ENCODE results near the gene TCTA. TPM values are rescaled to one million over a fixed set of nuclear protein-coding genes. Genes with fewer than 3 reads are reported as not detected.

The TCTA gene
- total RNA-seq, 1 experiment from 2014 or later, result 12.0 TPM

DNA sequence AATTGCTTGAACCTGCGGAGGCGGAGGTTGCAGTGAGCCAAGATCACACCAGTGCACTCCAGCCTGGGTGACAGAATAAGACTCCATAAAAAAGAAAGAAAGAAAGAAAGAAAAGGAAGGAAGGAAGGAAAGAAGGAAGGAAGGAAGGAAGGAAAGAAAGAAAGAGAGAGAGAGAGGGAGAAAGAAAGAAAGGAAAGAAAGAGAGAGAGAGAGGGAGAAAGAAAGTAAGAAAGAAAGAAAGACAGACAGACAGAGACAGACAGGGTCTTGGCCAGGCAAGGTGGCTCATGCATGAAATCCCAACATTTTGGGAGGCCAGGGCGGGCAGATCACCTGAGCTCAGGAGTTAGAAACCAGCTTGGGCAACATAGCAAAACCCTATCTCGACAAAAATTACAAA is 41.4 kb downstream of the TCTA start:
- no peaks in the 10 kb centered on the region for H3K4me1 ChIP-seq (ENCODE audit: insufficient read depth, low read length, poor library complexity, severe bottlenecking)
- no peaks in the 10 kb centered on the region for H3K27me3 ChIP-seq (replicated peaks; ENCODE audit: insufficient read depth, low read depth, low read length, poor library complexity)
- TF ChIP-seq, protein P1, sequence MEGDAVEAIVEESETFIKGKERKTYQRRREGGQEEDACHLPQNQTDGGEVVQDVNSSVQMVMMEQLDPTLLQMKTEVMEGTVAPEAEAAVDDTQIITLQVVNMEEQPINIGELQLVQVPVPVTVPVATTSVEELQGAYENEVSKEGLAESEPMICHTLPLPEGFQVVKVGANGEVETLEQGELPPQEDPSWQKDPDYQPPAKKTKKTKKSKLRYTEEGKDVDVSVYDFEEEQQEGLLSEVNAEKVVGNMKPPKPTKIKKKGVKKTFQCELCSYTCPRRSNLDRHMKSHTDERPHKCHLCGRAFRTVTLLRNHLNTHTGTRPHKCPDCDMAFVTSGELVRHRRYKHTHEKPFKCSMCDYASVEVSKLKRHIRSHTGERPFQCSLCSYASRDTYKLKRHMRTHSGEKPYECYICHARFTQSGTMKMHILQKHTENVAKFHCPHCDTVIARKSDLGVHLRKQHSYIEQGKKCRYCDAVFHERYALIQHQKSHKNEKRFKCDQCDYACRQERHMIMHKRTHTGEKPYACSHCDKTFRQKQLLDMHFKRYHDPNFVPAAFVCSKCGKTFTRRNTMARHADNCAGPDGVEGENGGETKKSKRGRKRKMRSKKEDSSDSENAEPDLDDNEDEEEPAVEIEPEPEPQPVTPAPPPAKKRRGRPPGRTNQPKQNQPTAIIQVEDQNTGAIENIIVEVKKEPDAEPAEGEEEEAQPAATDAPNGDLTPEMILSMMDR (conservative IDR thresholded peaks at IDR 0.05; ENCODE audit: low read depth, low read length), result no peak
- TF ChIP-seq EZH2 (IDR thresholded peaks at IDR 0.05; ENCODE audit: borderline replicate concordance, low read depth, low read length, poor library complexity, severe bottlenecking), result no peak
- ChIA-PET POLR2A (ENCODE audit: low non-redundant PET) (no interaction called here), CTCF (no interaction called here)
- no peaks in the 10 kb centered on the region for H3K9me3 ChIP-seq (ENCODE audit: low read depth, low read length, poor library complexity, severe bottlenecking)
- H3K27ac ChIP-seq (ENCODE audit: low read depth, low read length, poor library complexity, severe bottlenecking), result no peak overlapping the region
- DNase-seq (ENCODE audit: low spot score), result no peak
- BruUV-seq (replicated peaks), result no TSS peak
- no peak overlapping the region for H3K4me3 ChIP-seq (ENCODE audit: low read depth, low read length, poor library complexity, severe bottlenecking)
- no peaks in the 10 kb centered on the region for H3K36me3 ChIP-seq (ENCODE audit: insufficient read depth, low read length, poor library complexity, severe bottlenecking)
- intact Hi-C loops (cut with micrococcal nuclease; ENCODE audit: unreplicated experiment), result no loop called here

DNA sequence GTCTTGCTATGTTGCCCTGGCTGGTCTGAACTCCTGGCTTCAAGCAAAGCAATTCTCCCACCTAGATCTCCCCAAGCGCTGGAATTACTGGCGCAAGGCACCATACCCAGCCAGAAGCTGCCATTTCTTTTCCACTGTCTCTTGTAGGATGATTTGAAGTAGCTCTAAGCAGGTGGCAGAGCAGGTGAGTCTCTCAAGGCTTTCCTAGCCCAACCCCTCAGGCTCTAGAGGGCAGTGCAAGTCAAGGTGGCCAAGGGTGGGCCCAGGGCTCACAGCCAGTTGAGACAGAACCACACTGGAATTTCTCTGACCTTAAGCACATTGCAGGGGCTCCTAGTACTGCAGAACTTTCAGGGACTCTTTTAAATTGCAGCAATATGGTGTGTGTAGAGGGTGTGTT is 42.2 kb downstream of the TCTA start:
- no peak for DNase-seq (ENCODE audit: low spot score)
- Histone ChIP-seq H3K27me3 (replicated peaks; ENCODE audit: insufficient read depth, low read depth, low read length, poor library complexity) (no peaks in the 10 kb centered on the region), H3K36me3 (ENCODE audit: insufficient read depth, low read length, poor library complexity, severe bottlenecking) (no peaks in the 10 kb centered on the region), H3K9me3 (ENCODE audit: low read depth, low read length, poor library complexity, severe bottlenecking) (no peaks in the 10 kb centered on the region), H3K27ac (ENCODE audit: low read depth, low read length, poor library complexity, severe bottlenecking) (no peak overlapping the region), H3K4me3 (ENCODE audit: low read depth, low read length, poor library complexity, severe bottlenecking) (no peak overlapping the region), H3K4me1 (ENCODE audit: insufficient read depth, low read length, poor library complexity, severe bottlenecking) (no peaks in the 10 kb centered on the region)
- BruUV-seq (replicated peaks), result no TSS peak
- CTCF ChIA-PET, result no interaction called here
- POLR2A ChIA-PET (ENCODE audit: low non-redundant PET), result no interaction called here
- TF ChIP-seq, protein P1 (conservative IDR thresholded peaks at IDR 0.05; ENCODE audit: low read depth, low read length), result no peak
- no peak for TF ChIP-seq EZH2 (IDR thresholded peaks at IDR 0.05; ENCODE audit: borderline replicate concordance, low read depth, low read length, poor library complexity, severe bottlenecking)
- intact Hi-C loops (cut with micrococcal nuclease; ENCODE audit: unreplicated experiment), result no loop called here

DNA sequence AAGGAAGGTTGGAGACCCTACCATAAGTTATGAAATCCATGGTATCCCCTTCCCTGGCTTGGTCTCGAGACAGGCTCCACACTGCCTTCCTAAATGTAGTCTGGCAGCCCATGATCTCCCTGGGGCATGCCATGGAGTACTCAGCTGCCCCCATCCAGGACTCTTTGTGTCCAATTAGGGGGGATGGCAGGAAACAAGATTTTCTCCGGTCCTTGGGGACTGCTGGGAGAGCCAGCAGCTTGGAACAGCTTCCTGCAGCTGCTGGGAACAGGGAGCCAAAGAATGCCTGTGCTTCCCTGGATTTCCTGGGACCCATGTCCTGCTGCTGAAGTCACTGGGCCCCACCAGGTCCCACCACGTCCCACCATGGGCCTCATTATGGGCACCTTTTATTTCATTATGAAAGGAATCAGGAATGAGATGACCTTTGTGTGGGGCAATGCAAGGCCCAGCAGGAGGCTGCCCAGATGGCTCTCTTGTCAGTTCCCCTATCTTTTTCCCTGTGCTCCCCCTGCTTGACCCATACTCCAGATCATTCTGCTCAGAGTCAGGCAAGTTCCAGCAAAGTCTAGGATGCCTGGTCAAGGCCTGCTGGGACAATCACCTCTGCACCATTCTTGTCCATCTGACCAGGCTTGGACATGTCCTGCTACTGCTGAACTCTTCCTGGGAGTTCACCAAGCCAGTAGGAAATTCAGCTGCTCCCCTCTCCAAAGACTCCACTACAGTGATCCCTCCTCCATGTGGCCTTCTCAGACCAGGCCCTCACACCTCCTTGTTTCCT is 42.9 kb downstream of the TCTA start:
- POLR2A ChIA-PET (ENCODE audit: low non-redundant PET), result no interaction called here
- no peak for TF ChIP-seq EZH2 (IDR thresholded peaks at IDR 0.05; ENCODE audit: borderline replicate concordance, low read depth, low read length, poor library complexity, severe bottlenecking)
- TF ChIP-seq, protein P1 (conservative IDR thresholded peaks at IDR 0.05; ENCODE audit: low read depth, low read length), result no peak
- CTCF ChIA-PET, result no interaction called here
- intact Hi-C loops (cut with micrococcal nuclease; ENCODE audit: unreplicated experiment), result no loop called here
- no peak overlapping the region for H3K4me3 ChIP-seq (ENCODE audit: low read depth, low read length, poor library complexity, severe bottlenecking)
- BruUV-seq (replicated peaks), result no TSS peak
- no peaks in the 10 kb centered on the region for H3K36me3 ChIP-seq (ENCODE audit: insufficient read depth, low read length, poor library complexity, severe bottlenecking)
- no peaks in the 10 kb centered on the region for H3K4me1 ChIP-seq (ENCODE audit: insufficient read depth, low read length, poor library complexity, severe bottlenecking)
- no peaks in the 10 kb centered on the region for H3K27me3 ChIP-seq (replicated peaks; ENCODE audit: insufficient read depth, low read depth, low read length, poor library complexity)
- H3K9me3 ChIP-seq (ENCODE audit: low read depth, low read length, poor library complexity, severe bottlenecking), result no peaks in the 10 kb centered on the region
- DNase-seq (ENCODE audit: low spot score), result peak; percentile 28
- no peak overlapping the region for H3K27ac ChIP-seq (ENCODE audit: low read depth, low read length, poor library complexity, severe bottlenecking)
